GM19452 (cell line): Measurements from ENCODE around the gene SRSF12.

Experiments used
- ATAC-seq: cut with Tn5 transposase; IDR thresholded peaks from one replicate; pipeline ENCODE4 v1.9.1; 2021; ENCODE audit not compliant: unreplicated experiment

SRSF12 gene

DNA sequence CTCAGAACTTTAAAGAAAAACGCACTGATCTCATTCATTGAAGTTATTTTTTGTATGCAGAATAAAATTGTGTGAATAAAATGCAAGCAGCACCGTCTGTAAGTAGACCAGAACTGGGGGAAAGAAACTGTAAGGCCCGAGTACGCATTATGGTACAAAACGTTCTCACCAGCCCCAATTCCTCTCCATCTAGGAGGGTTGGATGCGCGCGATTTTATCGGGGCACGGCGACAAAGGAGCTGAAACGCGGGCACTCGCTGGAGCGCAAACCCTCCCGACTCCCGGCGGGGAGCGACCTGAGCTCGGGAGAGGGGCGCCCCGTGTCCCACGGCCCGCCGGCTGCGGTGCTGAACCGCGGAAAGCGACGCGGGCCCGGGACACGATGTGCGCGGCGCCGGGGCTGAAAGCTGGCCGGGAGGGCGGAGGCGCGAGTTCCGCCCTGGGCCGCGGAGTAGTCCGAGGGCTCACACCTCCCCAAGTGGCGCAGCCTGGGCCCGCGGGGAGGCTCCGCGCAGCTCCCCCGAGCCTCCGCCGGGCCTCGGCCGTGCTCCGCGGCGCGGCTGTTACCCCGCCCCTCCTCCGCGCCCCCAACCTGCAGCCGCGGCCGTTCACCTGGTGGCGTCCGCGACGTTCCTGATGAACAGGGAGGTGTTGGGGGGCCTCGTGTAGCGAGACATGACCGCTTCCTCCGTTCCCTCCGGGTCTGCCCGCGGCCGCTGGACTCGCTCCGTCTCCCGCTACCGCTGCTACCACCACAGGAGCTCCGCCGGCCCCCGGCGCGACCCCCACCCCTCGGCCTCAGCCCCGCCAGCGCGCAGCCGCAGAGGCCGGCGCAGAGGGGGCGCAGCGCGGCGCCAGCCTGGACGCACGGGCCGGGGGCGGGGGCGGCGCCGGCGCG, at the start of gene SRSF12:
SRSF12 (minus strand) TSS at position 861 of the 898 bp plus-strand sequence; CDS start at position 677, 184 bp downstream.
- peak; percentile 69 for ATAC-seq

- no peak for ATAC-seq
Measured at GRCh38 chr6:89162047-89162371, 44.1 kb upstream of the SRSF12 start.

DNA sequence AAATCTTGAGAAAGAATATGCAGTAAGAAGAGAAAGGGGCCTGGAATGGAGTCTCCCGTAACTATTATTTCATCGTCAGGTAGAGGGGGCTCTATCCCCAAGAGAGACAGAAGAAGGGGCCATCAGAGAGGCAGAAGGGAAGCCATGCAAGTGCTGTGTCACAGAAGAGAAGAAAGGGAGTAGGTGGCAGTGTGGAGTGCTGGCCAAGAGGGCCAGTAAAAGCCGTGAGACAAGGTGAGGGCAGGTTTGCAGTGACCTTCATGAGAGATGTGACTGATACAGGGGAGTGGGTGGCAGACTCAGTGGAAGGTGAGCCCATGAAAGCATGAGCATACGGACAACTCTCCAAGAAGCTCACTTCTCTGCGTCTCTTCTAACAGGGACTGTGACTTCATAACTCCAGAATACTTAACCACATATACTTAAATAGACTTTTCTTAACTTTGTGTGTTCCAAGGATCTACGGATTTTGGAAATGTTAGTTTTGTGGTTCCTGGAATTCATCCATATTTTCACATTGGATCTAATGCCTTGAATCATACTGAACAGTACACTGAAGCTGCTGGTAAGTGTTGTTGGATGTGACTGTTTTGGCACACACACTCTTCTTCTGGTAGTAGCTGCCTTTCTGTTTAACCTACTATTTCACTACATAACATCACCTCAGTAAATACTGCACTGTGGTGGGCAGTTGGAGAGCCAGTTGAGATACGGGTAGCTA, 43.6 kb upstream of the SRSF12 start:
- ATAC-seq = no peak

- ATAC-seq = no peak
Measured at GRCh38 chr6:89160331-89161092, 42.6 kb upstream of the SRSF12 start.

GRCh38 chr6:89154131-89154530, 36.3 kb upstream of the SRSF12 start:
- ATAC-seq = no peak

- ATAC-seq = no peak
Measured at GRCh38 chr6:89148016-89148750, 30.3 kb upstream of the SRSF12 start.

- ATAC-seq = peak; percentile 37
Measured at GRCh38 chr6:89146718-89147700, 29.1 kb upstream of the SRSF12 start.

- peak; percentile 72 for ATAC-seq
Measured at GRCh38 chr6:89145956-89146717, 28.3 kb upstream of the SRSF12 start, which contains the start of gene PM20D2. Gene PM20D2 (plus strand): TSS chr6:89146055. CDS start chr6:89146145, 90 bp downstream.

DNA sequence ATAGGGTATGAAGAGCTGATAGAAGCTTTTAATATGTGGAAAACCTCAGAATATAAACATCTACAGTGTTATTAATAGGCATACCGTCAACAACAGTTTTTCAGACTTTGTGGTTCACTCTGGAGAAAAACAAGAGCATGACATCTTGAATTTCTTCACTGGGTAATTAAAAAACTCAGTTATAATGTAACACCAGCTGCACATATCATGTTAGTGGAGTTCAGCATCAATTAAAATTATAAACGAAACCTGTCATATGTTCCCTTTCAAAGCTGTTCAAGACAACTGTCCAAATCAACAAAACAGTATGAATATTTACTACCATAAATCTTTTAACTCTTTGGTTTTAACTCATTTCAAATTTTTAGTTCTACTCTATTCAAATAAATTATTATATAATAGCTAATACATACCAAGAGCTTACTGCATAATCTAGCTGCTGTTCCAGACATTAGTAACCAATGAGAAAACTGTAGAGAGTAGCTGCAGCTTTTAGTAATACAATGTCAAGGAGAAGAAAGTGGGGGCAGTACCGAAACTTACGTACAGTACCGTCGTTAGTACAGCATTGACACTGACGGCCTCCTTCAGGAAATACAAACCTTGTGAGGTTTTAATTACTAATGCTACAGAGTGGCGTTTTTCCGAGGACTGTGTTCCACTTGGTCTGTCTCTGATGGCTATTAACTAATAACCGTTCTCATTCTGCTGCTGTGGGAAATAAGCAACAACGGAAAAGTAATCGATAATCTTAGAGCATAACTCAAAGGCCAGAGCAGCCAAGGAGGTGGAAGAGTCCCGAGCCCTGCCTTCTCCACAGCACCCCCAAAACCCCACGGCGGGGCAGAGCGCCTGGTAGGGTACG, 27.5 kb upstream of the SRSF12 start:
- peak; percentile 56 for ATAC-seq

DNA sequence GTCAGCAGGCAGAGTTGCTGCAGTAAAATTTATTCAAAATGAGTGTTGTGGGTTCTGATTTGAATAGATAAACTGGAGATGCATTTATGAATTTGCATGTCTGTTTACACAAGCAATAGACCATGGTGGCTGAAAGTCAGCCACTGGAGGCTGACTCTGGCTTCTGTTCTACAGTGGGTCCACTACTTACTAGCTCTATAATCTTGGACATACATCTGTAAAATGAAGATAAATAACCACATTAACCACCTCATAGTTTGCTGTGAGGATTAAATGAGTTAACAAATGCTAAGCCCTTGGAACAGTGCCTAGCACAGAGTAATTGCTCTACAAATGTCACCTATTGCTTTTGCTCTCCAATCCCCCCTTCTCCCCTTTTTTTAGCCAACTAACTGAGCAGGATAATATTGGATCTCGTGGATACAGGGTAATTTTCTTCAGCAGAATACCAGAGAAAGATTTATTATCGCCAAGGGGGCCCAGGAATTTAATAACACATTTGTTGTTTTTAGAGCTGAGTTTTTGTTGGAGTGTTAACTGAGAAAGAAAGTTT, 26.6 kb upstream of the SRSF12 start:
- ATAC-seq = no peak

DNA sequence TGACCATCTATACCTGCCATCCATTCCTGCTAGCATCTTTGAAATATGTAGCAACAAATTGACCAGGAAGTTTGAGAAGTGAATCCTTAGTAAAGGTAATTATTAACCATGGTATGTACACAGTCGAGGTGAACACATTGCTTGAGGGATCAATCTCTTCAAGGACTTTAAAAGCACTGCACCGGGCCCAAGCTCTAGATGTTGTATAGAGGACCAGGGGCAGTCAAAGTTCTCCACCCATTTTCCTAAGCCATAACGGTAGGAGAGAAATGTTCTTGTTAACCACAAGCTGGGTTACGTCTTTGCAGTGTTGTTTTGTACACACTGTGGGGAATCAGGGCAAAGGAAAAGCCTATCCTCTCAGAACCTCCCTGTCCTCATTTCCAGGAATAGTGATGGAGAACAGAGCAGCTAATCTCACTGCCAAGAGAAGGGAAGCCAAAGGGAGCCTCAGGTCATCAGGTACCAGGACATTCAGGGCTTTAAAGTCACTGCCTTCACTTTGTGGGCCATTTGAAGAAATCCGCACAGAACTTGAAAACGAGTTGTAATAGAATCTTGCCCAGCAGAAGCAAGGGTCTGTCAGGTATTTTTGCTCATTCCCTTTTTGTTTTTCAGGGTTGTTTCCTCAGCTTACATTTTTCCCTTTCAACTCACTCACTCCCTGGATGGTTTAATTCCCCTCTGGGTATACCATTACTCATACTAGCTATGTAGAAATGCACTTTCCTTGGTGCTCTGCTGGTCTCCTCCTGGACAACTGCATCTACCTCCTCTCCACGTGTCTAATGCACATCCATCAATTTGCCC, 22.7 kb upstream of the SRSF12 start:
- ATAC-seq = no peak

GRCh38 chr6:89139509-89140346, 21.9 kb upstream of the SRSF12 start:
- ATAC-seq = no peak

GRCh38 chr6:89138173-89138572, 20.3 kb upstream of the SRSF12 start:
- no peak for ATAC-seq

DNA sequence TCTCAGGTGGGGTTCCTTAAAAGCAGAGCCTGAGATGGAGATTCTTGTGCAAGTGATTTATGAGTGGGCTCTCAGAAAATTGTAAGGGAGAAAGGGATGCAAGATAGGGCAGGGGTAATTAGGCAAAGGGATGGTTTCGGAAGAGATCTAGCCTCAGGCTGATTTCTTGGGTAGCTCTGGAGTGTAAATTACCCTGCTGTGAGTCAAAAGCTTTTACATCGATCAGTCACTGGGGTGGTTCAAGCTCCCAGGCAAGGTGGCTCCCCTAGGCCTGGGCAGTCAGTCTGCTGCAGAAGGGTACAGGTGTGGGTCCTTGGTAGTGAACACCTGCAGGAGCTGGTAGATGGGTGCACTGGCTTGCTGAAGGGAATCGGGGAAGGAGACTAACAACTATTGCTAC, 16.9 kb upstream of the SRSF12 start:
- ATAC-seq = no peak

- no peak for ATAC-seq
Measured at GRCh38 chr6:89133981-89134380, 16.1 kb upstream of the SRSF12 start.

GRCh38 chr6:89132057-89132456, 14.2 kb upstream of the SRSF12 start:
- ATAC-seq = no peak
